Peyer's patch (tissue), 4 donors: ENCODE results near the gene RGMB.

Experiments used
- POLR2A ChIP-seq, 2 donors: fragments of 450-650 bp; IDR thresholded peaks; one replicate each; pipeline ENCODE4 v1.5.1; 2017; ENCODE audit warnings: antibody characterized with exemption in 2 of 2, mild to moderate bottlenecking in 2 of 2, moderate library complexity in 2 of 2
- TF ChIP-seq, protein P1 (sequence below), 6 experiments: fragments of 450-650 bp in 4 of 6; fragments of 200-600 bp in 2 of 6; sonication (generic) in 1 of 6; IDR thresholded peaks; one replicate each; pipeline ENCODE4 v1.5.1; 2017 to 2019; ENCODE audit warnings: antibody characterized with exemption in 6 of 6, mild to moderate bottlenecking in 3 of 6, moderate library complexity in 1 of 6

DNA sequence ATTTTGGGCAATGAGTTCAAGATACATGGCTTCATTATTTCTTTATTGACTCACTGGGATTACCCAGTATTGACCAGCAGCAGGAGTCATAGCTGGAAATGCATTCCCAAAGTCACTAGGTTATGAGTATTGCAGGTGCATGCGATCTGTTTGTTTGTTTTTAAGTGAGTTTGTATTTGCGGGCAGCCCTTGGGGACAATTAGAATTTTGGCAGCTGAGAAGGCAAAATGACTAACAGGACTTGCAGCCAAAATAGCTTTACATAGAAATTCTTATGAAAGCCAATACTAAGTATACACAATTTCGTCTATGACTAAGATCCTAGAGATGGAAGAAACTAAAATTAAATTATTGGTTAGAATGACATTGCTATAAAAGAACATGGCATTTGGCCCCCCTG lies 18.1 kb upstream of the RGMB start:
- TF ChIP-seq, protein P1, sequence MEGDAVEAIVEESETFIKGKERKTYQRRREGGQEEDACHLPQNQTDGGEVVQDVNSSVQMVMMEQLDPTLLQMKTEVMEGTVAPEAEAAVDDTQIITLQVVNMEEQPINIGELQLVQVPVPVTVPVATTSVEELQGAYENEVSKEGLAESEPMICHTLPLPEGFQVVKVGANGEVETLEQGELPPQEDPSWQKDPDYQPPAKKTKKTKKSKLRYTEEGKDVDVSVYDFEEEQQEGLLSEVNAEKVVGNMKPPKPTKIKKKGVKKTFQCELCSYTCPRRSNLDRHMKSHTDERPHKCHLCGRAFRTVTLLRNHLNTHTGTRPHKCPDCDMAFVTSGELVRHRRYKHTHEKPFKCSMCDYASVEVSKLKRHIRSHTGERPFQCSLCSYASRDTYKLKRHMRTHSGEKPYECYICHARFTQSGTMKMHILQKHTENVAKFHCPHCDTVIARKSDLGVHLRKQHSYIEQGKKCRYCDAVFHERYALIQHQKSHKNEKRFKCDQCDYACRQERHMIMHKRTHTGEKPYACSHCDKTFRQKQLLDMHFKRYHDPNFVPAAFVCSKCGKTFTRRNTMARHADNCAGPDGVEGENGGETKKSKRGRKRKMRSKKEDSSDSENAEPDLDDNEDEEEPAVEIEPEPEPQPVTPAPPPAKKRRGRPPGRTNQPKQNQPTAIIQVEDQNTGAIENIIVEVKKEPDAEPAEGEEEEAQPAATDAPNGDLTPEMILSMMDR (IDR thresholded peaks at IDR 0.05) = no peak
- no peak for TF ChIP-seq POLR2A (IDR thresholded peaks at IDR 0.05)
